CD4-positive, alpha-beta T cell (primary cell): ENCODE data around the gene HECTD4. TPM values are rescaled to one million over a fixed set of nuclear protein-coding genes. Genes with fewer than 3 reads are reported as not detected.

ENCODE experiments used
- ATAC-seq: fragments of 200-7000 bp; cut with Tn5 transposase; one replicate; pipeline ENCODE4 v1.10.0; 2022; ENCODE audit warnings: mild to moderate bottlenecking; ENCODE audit not compliant: poor library complexity
- CTCF ChIA-PET: fragments of 350-600 bp; sonication (Branson Sonifier 250); formaldehyde crosslinking; loops from one replicate; lab custom pipeline; 2021; ENCODE audit warnings: antibody characterized with exemption, inconsistent platforms; lab: Charles Lee
- POLR2A ChIA-PET: fragments of 350-600 bp; sonication (Branson Sonifier 250); formaldehyde crosslinking; loops from one replicate; lab custom pipeline; 2021; ENCODE audit warnings: antibody characterized with exemption, inconsistent platforms; lab: Charles Lee
- DNase-seq, 14 experiments: peaks; one replicate each; pipeline ENCODE4 v3.0.0-alpha.2; 2013 to 2020; ENCODE audit warnings: mixed read lengths in 2 of 14
- H3K27ac ChIP-seq, 2 donors: one replicate each; pipeline versions ENCODE4 v1.5.1 to v1.7.0; 2013; ENCODE audit warnings: low read length in 2 of 2, low read depth in 1 of 2, mild to moderate bottlenecking in 1 of 2
- H3K27me3 ChIP-seq, 2 experiments: 1 replicate in 1 of 2; 2 replicates in 1 of 2; pipeline versions ENCODE4 v1.6.1 to v1.7.0; 2013; ENCODE audit warnings: low read length in 2 of 2, control low read depth in 1 of 2, mild to moderate bottlenecking in 1 of 2, moderate library complexity in 1 of 2; ENCODE audit not compliant: insufficient read depth in 2 of 2, control insufficient read depth in 1 of 2
- H3K36me3 ChIP-seq: one replicate; pipeline ENCODE4 v1.6.1; 2013; ENCODE audit warnings: low read length, control low read depth; ENCODE audit not compliant: insufficient read depth
- H3K4me1 ChIP-seq: one replicate; pipeline ENCODE4 v1.6.1; 2013; ENCODE audit warnings: low read length, control low read depth; ENCODE audit not compliant: insufficient read depth
- H3K4me3 ChIP-seq: one replicate; pipeline ENCODE4 v1.5.1; 2013; ENCODE audit warnings: mild to moderate bottlenecking, low read length, moderate library complexity
- H3K9me3 ChIP-seq, 2 experiments: 1 replicate in 1 of 2; 2 replicates in 1 of 2; pipeline versions ENCODE4 v1.6.1 to v1.7.0; 2013; ENCODE audit warnings: low read length in 2 of 2, mild to moderate bottlenecking in 2 of 2, control low read depth in 1 of 2, moderate library complexity in 1 of 2; ENCODE audit not compliant: control insufficient read depth in 1 of 2, insufficient read depth in 1 of 2
- H3K27ac Mint-ChIP-seq: one replicate; pipeline ENCODE4 v1.8.0; 2020; ENCODE audit warnings: mixed read lengths
- H3K27me3 Mint-ChIP-seq: one replicate; pipeline ENCODE4 v1.8.0; 2021; ENCODE audit warnings: mixed read lengths
- H3K36me3 Mint-ChIP-seq: one replicate; pipeline ENCODE4 v1.8.0; 2021; ENCODE audit warnings: low read depth, mixed read lengths
- H3K4me1 Mint-ChIP-seq: one replicate; pipeline ENCODE4 v1.8.0; 2021; ENCODE audit warnings: low read depth, mixed read lengths
- H3K4me3 Mint-ChIP-seq: one replicate; pipeline ENCODE4 v1.8.0; 2020; ENCODE audit warnings: mild to moderate bottlenecking, mixed read lengths
- H3K9me3 Mint-ChIP-seq: one replicate; pipeline ENCODE4 v1.8.0; 2020; ENCODE audit warnings: mixed read lengths
- CTCF ChIP-seq: fragments of 200-600 bp; IDR thresholded peaks from one replicate; pipeline ENCODE4 v1.8.0; 2022; ENCODE audit warnings: antibody characterized with exemption, mild to moderate bottlenecking
- intact Hi-C, 2 experiments: fragments of 100-400 bp; cut with DNase I in 1 of 2; cut with micrococcal nuclease in 1 of 2; formaldehyde crosslinking; loops; one replicate each; pipeline versions ENCODE4 v1.15.1 to v1.9.0; 2023 to 2025; cut with DNase I, micrococcal nuclease
- total RNA-seq, 174 experiments: library from RNA in 2 of 174; stranded (reverse) in 2 of 174; gene quantifications; one replicate each; pipeline ENCODE4 v1.2.3 and lab custom pipeline; 2021 to 2026

HECTD4 gene
- total RNA-seq, 2 experiments from 2014 or later, result 40.2 to 43.3 TPM

- Histone ChIP-seq H3K9me3 (no peaks in the 10 kb centered on the region), H3K27ac (no peak overlapping the region), H3K4me3 (no peak overlapping the region), H3K4me1 (no peaks in the 10 kb centered on the region), H3K27me3 (no peaks in the 10 kb centered on the region), H3K36me3 (peaks cover 29% of the 10 kb centered on the region)
- H3K9me3 Mint-ChIP-seq, result no peaks in the 10 kb centered on the region
- POLR2A ChIA-PET, result no interaction called here
- H3K27me3 Mint-ChIP-seq, result no peaks in the 10 kb centered on the region
- H3K27ac Mint-ChIP-seq, result no peak overlapping the region
- no peak overlapping the region for H3K4me3 Mint-ChIP-seq
- CTCF ChIA-PET, result no interaction called here
- no peak for TF ChIP-seq CTCF
- DNase-seq (peak in 1 of 14 experiments; percentile 27), ATAC-seq (no peak)
- no peaks in the 10 kb centered on the region for H3K4me1 Mint-ChIP-seq
- intact Hi-C loops, result no loop called here
- H3K36me3 Mint-ChIP-seq, result peaks cover 21% of the 10 kb centered on the region
Observed at GRCh38 chr12:112168561-112168971, 213.7 kb downstream of the HECTD4 start.

GRCh38 chr12:112167718-112168525 lies 214.3 kb downstream of the HECTD4 start:
- POLR2A ChIA-PET, result no interaction called here
- no peak overlapping the region for H3K4me3 Mint-ChIP-seq

GRCh38 chr12:112167031-112167461 lies 215.2 kb downstream of the HECTD4 start:
- peaks cover 0 to 1% of the 10 kb centered on the region in 2 experiments for H3K9me3 ChIP-seq
- H3K36me3 ChIP-seq, result peaks cover 35% of the 10 kb centered on the region
- no peaks in the 10 kb centered on the region for H3K4me1 Mint-ChIP-seq
- intact Hi-C loops, result no loop called here
- no peaks in the 10 kb centered on the region for H3K4me1 ChIP-seq
- H3K4me3 ChIP-seq, result no peak overlapping the region
- no peak for ATAC-seq
- no peak for TF ChIP-seq CTCF
- H3K27ac ChIP-seq, result no peak overlapping the region
- H3K4me3 Mint-ChIP-seq, result no peak overlapping the region
- no peak overlapping the region for H3K27ac Mint-ChIP-seq
- H3K27me3 Mint-ChIP-seq, result no peaks in the 10 kb centered on the region
- H3K36me3 Mint-ChIP-seq, result peaks cover 30% of the 10 kb centered on the region
- CTCF ChIA-PET, result no interaction called here
- peak in 1 of 14 experiments; percentile 27 for DNase-seq
- POLR2A ChIA-PET, result no interaction called here
- no peaks in the 10 kb centered on the region for H3K9me3 Mint-ChIP-seq
- no peaks in the 10 kb centered on the region for H3K27me3 ChIP-seq

More at GRCh38 chr12:112167718-112168525, 214.3 kb downstream of the HECTD4 start:
- Histone ChIP-seq H3K4me1 (no peaks in the 10 kb centered on the region), H3K27ac (no peak overlapping the region), H3K4me3 (no peak overlapping the region), H3K36me3 (peaks cover 33% of the 10 kb centered on the region), H3K27me3 (no peaks in the 10 kb centered on the region), H3K9me3 (no peaks in the 10 kb centered on the region)
- no peaks in the 10 kb centered on the region for H3K27me3 Mint-ChIP-seq
- ATAC-seq (no peak), DNase-seq (peak in 1 of 14 experiments; percentile 28)
- intact Hi-C loops, result no loop called here
- peaks cover 27% of the 10 kb centered on the region for H3K36me3 Mint-ChIP-seq
- H3K4me1 Mint-ChIP-seq, result no peaks in the 10 kb centered on the region
- no peak for TF ChIP-seq CTCF
- CTCF ChIA-PET, result no interaction called here
- H3K9me3 Mint-ChIP-seq, result no peaks in the 10 kb centered on the region
- H3K27ac Mint-ChIP-seq, result no peak overlapping the region
